GM12891 (cell line): Measurements from ENCODE around the gene KNDC1.

Source experiments
- POLR2A ChIP-seq: IDR thresholded peaks from 2 replicates; pipeline ENCODE4 v1.6.1; 2011; ENCODE audit warnings: low read depth, low read length, control low read depth
- POLR2AphosphoS5 ChIP-seq: IDR thresholded peaks from 2 replicates; pipeline ENCODE4 v1.6.1; 2011; ENCODE audit warnings: low read depth, low read length, control low read depth
- SPI1 ChIP-seq: IDR thresholded peaks from 2 replicates; pipeline ENCODE4 v1.6.1; 2011; ENCODE audit warnings: low read depth, low read length, control low read depth
- TAF1 ChIP-seq: IDR thresholded peaks from 2 replicates; pipeline ENCODE4 v1.6.1; 2011; ENCODE audit warnings: low read depth, low read length, control low read depth

- TF ChIP-seq POLR2A (no peak), TAF1 (no peak), POLR2AphosphoS5 (no peak), SPI1 (no peak)
These were observed 49.1 kb downstream of the KNDC1 start for GRCh38 chr10:133209117-133209516.
